Fibroblast of lung (primary cell): ENCODE measurements around the gene SLC38A1.

Source experiments
- CTCF ChIP-seq, 2 donors: IDR thresholded peaks in 1 of 2; conservative IDR thresholded peaks in 1 of 2; 1 replicate in 1 of 2; 2 replicates in 1 of 2; pipeline ENCODE4 v1.5.1; 2011 to 2012; ENCODE audit warnings: low read length in 2 of 2, control low read depth in 1 of 2, inconsistent platforms in 1 of 2, low read depth in 1 of 2, mild to moderate bottlenecking in 1 of 2
- EZH2 ChIP-seq: IDR thresholded peaks from 2 replicates; pipeline ENCODE4 v1.5.1; 2012; ENCODE audit warnings: low read length, control low read depth, mild to moderate bottlenecking; ENCODE audit errors: missing control alignments

DNA sequence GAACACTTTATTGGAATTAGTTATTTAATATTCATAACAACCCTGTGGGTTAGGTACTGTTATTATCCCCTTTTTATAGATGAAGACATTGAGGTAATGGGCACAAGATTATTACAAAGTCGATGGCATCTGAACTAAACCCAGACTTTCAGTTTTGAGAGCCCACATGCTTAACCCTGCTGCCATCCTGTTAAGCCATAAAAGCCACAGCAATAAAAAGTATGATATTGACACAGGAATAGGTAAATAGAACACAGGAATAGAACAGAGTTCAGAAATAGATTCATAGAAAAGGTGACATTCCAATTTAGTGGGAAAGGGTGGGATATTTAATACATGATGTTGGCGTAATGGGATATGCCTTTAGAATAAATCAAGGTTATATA is 119.8 kb downstream of the SLC38A1 start:
- TF ChIP-seq CTCF (conservative IDR thresholded peaks at IDR 0.05 in 1 of 2, IDR thresholded peaks at IDR 0.05 in 1 of 2; ENCODE audit: low read depth in 1 of 2, low read length in 2 of 2) (no peak), EZH2 (no peak)
